ENCODE measurements around the gene KLHL5. TPM values are rescaled to one million over a fixed set of nuclear protein-coding genes. Genes with fewer than 3 reads are reported as not detected.

Gene KLHL5
- total RNA-seq, 1 donor from 2014 or later: 27.3 TPM

- Mint-ChIP-seq H3K27ac (no peak overlapping the region), H3K4me1 (ENCODE audit: unreplicated experiment) (peaks cover 31% of the 10 kb centered on the region), H3K36me3 (no peaks in the 10 kb centered on the region), H3K4me3 (no peak overlapping the region), H3K27me3 (no peaks in the 10 kb centered on the region), H3K9me3 (no peaks in the 10 kb centered on the region)
- no peak for DNase-seq (ENCODE audit: extremely low spot score, unreplicated experiment)
- no peak for TF ChIP-seq CTCF (conservative IDR thresholded peaks at IDR 0.05)
Observed at GRCh38 chr4:39039108-39039507, 22.9 kb upstream of the KLHL5 start.

- Mint-ChIP-seq H3K4me3 (peak overlapping the region; percentile 71), H3K27ac (peak overlapping the region; percentile 7), H3K4me1 (ENCODE audit: unreplicated experiment) (peaks cover 34% of the 10 kb centered on the region), H3K36me3 (no peaks in the 10 kb centered on the region), H3K27me3 (no peaks in the 10 kb centered on the region), H3K9me3 (no peaks in the 10 kb centered on the region)
- TF ChIP-seq CTCF (conservative IDR thresholded peaks at IDR 0.05): no peak
- no peak for DNase-seq (ENCODE audit: extremely low spot score, unreplicated experiment)
Observed at GRCh38 chr4:39042366-39042765, 19.7 kb upstream of the KLHL5 start.

- H3K27ac Mint-ChIP-seq: peak overlapping the region; percentile 92
- peaks cover 4% of the 10 kb centered on the region for H3K36me3 Mint-ChIP-seq
- H3K4me3 Mint-ChIP-seq: peak overlapping the region; percentile 92
- H3K9me3 Mint-ChIP-seq: no peaks in the 10 kb centered on the region
- no peak for TF ChIP-seq CTCF (conservative IDR thresholded peaks at IDR 0.05)
- H3K27me3 Mint-ChIP-seq: no peaks in the 10 kb centered on the region
- no peak for DNase-seq (ENCODE audit: extremely low spot score, unreplicated experiment)
- peaks cover 33% of the 10 kb centered on the region for H3K4me1 Mint-ChIP-seq (ENCODE audit: unreplicated experiment)
Observed at GRCh38 chr4:39043058-39043860, 18.8 kb upstream of the KLHL5 start.

GRCh38 chr4:39043861-39044363 is 18.1 kb upstream of the KLHL5 start:
- Mint-ChIP-seq H3K4me3 (peak overlapping the region; percentile 92), H3K27ac (peak overlapping the region; percentile 92), H3K9me3 (no peaks in the 10 kb centered on the region), H3K36me3 (peaks cover 4% of the 10 kb centered on the region), H3K27me3 (no peaks in the 10 kb centered on the region), H3K4me1 (ENCODE audit: unreplicated experiment) (peaks cover 32% of the 10 kb centered on the region)
- no peak for TF ChIP-seq CTCF (conservative IDR thresholded peaks at IDR 0.05)
- no peak for DNase-seq (ENCODE audit: extremely low spot score, unreplicated experiment)

GRCh38 chr4:39044364-39044955 is 17.6 kb upstream of the KLHL5 start:
- TF ChIP-seq CTCF (conservative IDR thresholded peaks at IDR 0.05): no peak
- H3K4me1 Mint-ChIP-seq (ENCODE audit: unreplicated experiment): peaks cover 32% of the 10 kb centered on the region
- H3K9me3 Mint-ChIP-seq: no peaks in the 10 kb centered on the region
- peaks cover 4% of the 10 kb centered on the region for H3K36me3 Mint-ChIP-seq
- H3K27ac Mint-ChIP-seq: peak overlapping the region; percentile 92
- DNase-seq (ENCODE audit: extremely low spot score, unreplicated experiment): peak; percentile 88
- H3K27me3 Mint-ChIP-seq: no peaks in the 10 kb centered on the region
- peak overlapping the region; percentile 92 for H3K4me3 Mint-ChIP-seq
